Glomerular endothelial cell (primary cell): ENCODE measurements around the gene NTRK2. TPM values are rescaled to one million over a fixed set of nuclear protein-coding genes. Genes with fewer than 3 reads are reported as not detected.

Experiments
- DNase-seq: peaks from one replicate; pipeline ENCODE4 v3.0.0-alpha.2; 2011; ENCODE audit warnings: low read depth, low spot score; ENCODE audit errors: extremely low read depth
- total RNA-seq: library from RNA; depleted of rRNA; stranded (reverse); fragments of >200 nt; gene quantifications from 2 replicates; pipeline ENCODE4 v1.2.3, GENCODE V29; 2015

Gene NTRK2
- total RNA-seq, 1 donor from 2014 or later = 0.35 TPM

DNA sequence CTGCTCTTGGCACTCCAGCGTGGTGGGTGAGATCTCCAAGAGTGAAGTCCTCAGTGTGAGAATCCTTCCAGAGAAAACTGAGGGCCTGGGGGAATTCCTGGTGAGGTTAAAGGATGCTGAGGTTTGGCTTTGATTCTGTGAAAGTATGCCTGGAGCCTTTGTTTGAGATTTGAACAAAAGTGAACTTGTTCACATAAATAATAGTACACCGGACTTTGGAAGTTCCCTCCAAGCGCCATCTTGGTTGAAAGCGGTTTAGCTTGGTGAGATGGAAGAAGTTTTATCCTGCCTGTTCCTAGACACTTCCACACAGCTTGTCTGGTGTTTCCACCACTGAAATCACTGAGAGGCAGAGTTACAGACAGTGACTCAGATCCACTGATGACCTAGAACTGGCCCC is 286.4 kb downstream of the NTRK2 start:
- DNase-seq = no peak

DNA sequence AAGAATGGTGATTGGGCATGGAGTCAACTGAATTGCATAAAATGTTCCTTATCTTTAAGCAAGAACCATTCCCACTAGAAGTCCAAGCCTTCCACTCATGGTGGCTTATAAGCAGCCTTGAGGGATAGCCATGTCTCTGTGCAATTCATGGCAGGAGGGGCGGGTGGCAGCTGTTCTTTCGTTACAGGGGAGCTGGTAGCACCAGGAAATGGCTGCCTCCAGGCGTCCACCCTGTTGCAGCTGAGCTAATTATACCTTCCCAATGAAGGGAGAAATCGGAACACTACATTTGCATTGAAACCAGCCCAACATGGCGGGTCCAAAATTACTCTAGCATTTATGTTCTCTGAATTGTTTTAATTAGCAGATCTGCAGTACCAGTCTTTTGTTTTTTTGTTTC is 289.8 kb downstream of the NTRK2 start:
- DNase-seq = no peak

DNA sequence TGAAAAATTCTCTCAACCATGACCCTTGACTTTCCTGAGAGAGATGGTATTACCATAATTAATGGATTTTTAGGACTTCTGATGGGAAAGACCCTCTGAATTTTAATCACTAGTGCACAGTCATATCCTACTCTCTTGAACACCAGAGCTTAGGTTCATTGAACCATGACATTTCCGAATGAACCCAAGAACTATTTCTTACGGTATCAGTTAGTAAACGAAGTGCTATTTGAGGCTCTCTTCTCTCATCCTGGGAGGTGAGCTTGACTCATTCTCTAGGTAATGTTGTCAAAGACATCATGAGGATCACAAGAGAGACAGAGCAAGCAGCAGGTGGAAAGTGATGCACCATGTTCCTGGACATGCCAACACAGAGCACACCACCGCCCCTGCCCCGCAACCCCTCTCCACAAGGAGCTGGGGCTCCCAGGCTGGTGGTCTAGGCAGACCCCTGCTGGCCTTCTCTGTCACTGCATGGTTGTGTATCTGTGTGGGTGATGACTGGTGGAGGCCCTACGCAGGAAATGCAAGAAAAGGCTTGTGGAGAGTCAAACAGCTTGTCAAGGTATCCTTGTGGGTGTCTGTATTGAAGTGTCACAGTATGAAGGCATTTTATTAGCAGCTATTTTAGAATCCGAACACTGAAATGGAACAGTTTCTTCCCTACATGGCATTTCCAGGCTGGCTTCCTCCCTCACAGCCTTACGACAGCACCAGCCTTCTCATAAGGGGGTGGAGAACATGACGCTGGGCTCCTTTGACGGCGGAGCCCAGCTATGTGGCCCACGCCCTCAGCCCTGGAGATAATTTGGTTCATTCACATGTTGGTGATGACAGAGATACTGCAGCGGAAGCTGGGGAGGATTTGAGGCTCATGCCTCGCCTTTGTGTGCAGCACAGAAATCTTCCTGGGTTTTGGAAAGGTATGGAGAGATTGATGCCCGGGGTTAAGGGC is 297.6 kb downstream of the NTRK2 start:
- DNase-seq = no peak

DNA sequence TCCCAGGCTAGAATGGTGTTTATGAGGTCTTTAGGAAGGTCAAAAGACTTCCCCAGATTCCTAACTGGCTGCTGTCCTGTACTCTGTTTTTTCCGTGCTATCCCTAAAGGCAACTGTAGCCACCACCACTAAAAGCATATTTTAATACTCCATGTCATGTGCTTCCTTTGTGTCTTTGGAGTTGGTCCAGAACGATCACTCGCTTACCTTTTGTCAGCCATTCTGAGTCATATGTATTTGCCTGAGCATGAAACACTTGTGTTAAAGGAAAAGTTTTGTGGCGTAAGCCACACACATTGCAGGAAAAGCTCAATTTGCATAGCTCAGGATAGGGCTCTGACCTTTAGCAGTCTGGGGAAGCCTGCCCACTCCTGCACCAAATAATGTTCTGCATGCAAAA is 299.6 kb downstream of the NTRK2 start:
- DNase-seq = no peak

DNA sequence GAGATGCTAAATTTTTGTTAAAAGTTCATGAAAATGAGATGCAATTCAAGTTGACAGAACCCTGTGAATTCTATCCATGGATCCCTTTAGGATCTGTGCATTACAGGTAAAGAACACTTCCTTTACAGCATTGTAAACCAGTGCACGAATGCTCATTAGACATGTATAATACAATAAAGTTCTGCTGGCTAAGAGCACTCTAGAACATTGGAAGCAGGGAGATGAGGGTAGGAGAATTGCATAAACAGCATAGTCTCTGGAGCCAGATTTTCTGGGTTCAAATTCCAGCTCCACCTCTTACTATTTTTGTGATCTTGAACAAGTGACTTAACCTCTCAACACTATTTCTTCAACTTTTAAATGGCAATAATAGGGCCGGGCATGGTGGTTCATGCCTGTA is 300.2 kb downstream of the NTRK2 start:
- no peak for DNase-seq

DNA sequence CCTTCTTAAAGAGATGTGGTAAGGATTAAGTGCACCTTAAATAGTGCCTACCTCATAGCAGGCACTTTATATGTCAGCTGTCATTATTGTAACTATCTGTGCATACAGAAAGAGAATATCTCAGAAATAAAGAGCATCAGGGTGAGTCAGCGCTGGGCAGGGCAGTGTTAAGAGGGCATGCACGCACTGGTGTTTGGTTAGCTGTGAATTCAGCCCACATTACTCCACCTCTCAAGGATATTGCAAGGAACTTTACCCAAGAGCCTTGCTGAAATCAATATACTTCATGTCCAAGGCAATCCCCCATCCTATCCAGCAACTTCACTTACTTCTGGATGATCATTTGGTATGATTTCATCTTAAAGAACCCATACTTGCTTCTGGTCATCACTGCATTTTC is 300.9 kb downstream of the NTRK2 start:
- DNase-seq = no peak

DNA sequence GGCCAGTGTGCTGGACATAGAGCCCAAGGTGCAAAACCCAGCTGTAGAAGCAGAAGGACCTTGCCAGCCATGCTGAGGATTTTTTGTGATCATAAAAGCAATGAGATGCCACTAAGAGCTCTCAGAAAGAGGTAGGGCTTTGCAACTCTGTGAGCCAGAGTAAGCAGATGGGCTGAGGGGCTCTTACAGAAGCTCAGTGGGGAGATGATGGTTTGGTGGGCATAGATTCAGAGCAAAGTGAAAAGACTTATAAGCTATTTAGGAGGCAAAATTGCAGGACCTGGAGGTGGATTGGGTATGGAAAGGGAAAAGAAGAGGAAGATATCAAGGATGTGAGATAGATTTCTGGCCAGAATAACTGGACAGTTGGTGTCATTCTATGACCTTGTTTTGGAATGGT is 302.0 kb downstream of the NTRK2 start:
- no peak for DNase-seq

DNA sequence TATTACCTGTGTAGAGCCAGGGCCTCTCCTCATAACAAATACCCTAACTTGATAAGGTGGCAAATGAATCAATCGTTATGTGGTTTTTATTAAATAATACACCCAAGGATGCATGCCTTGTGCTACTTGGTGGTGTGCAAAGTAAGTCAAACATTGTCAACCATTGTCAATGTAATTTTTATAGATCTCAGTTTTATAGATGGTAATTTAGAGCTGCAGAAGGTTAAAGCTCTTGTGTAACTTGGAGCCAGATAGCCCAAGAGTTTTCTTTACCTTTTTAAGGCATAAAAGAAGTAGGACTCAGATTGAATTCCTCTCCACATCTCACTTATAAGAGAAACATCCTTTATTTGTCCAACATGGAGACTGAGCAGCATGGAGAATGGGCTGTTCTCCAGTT is 304.7 kb downstream of the NTRK2 start:
- no peak for DNase-seq

DNA sequence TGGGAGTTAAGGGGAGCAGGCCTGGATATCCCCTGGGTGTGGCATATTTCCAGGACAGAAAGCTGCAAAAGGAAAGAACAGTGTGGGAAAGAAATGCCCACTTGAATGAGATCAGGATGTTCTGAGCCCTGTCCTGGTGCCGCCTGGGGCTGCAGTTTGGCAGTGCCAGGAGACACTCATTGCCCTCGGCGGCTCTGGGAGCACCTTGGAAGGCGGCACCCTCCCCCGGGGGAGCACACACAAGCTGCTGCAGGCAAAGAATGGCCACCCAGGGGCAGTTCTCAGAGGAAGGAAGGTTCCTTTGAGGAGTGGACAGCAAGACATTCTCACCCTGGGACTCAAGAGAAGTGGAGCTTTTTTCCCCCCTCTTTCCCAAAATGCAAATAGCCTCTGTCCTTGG is 305.3 kb downstream of the NTRK2 start:
- DNase-seq = no peak

DNA sequence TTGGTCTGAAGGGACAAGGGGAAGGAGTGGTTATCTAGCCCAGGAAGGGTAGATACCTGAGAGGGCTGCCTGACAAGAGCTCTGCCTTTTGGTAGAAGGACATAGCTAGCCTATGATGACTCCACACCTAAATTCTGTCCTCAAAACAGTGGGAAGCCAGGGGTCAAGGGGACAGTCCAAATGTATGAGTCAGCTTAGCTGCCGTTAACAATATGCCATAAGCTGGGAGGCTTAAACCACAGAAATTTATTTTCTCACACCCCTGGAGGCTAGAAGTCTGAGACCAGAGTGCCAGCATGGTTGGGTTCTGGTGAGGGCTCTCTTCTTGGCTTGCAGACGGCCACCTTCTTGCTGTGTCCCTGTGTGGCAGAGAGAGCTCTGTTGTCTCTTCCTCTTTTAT is 306.4 kb downstream of the NTRK2 start:
- DNase-seq = no peak

DNA sequence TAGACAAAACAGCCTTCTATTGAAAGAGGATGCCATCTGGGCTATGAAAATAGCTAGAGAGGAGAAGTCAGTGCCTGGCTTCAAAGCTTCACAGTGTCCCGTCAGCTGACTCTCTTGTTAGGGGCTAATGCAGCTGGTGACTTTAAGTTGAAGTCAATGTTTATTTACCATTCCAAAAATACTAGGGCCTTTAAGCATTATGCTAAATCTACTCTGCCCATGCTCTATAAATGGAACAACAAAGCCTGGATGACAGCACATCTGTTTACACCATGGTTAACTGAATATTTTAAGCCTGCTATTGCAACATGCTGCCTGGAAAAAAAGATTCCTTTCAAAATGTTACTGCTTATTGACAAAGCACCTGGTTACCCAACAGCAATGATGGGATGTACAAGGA is 309.1 kb downstream of the NTRK2 start:
- no peak for DNase-seq

DNA sequence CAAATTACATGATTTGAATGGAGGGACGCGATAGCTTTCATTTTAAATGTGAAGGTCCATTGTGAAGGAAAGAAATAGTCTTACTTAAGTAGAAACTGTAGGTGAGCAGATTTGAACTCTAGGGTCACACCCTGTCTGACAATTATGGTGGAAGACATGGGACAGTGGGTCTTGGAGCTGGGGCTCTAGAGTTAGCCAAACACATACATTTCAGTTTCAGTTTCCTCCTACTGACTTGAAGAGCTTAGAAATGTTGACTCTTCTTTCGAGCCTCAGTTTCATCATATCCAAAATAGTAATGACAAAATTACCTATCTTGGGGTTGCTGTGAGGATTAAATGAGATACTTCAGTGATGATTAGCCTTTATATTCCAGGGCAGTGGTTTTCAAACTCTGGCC is 314.2 kb downstream of the NTRK2 start:
- DNase-seq = no peak

DNA sequence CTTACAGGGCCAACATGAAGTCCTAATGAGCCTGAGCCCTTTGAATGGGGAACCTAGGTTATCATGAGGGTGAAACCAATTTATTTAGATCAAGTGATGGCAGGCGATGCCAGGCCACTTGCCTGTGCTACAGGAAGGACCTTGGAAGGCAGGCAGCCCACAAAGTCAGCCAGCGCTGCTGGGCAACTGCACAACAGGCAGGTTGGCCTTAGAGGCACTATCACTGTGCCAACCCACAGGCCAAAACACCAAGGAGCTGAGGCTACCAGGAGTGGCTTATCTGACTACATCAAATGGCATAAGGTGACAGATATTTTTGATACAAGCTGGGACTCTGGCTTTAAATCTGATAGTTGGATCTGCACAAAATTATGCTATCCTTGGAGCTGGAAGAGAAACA is 319.1 kb downstream of the NTRK2 start:
- no peak for DNase-seq

DNA sequence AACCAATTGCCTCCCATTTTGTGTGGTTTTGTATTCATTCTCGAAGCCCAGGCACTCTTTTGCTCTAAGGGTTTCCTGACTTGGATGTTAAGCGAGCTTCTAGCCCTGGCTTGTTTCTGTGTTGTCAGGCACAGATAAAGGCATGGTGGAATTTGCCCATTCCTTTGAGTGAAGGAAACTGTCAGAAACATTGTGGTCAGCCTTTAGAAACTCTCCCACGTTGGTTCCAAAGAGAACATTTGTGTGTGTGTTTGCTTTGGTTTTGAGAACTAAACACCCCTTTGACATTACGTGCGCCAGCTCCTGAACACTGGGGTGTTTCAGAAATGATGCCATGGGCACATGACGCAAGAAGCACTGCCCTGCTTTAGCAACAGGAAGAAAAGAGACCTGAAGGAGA is 320.9 kb downstream of the NTRK2 start:
- no peak for DNase-seq

DNA sequence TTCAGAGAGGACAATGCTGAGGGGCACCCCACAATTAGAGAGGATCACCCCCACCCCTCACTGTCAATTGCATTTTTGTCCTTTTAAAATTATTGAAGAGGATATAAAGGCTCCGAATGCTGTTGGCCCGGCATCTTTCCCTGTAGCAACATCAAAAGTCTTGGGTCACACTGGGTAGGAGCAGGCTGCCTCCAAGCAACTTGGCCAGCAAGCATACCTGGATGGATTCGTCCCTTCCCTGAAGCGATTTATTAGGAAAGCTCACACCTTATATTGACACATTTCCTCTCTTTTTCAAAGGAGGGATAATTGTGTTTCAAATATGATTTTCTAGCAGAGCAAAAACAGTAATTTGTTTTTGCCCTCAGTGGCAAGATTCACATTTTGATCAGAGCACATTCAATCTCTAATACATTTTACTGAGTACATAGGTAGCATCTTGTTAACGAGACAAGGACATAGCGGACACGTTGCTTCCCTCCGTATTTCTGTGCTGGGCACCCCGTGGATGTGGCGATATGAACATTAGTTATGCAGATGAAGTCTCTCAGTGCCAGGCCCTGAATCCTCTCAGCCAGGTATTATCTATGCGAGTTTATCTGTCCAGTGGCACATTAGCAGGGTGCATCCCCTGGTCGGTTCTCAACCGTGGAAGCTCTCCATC is 321.5 kb downstream of the NTRK2 start:
- no peak for DNase-seq

DNA sequence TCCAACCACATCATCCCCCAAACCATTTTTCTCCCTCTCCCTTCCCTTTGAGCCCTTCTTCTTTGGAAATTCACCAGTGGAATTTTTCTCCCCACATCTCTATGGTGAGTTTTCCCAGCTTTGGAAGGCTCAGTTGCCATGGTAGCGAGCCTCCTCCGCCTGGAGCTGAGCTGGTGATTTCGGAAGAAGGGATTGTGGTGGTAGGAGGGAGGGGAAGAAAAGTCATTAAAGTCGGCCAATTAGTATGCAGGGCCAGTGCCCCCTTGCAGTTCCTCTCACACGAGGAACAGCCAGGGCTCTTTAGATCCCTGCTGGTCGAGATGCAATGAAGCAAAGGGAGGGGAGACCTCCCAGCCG is 322.0 kb downstream of the NTRK2 start:
- DNase-seq = no peak

DNA sequence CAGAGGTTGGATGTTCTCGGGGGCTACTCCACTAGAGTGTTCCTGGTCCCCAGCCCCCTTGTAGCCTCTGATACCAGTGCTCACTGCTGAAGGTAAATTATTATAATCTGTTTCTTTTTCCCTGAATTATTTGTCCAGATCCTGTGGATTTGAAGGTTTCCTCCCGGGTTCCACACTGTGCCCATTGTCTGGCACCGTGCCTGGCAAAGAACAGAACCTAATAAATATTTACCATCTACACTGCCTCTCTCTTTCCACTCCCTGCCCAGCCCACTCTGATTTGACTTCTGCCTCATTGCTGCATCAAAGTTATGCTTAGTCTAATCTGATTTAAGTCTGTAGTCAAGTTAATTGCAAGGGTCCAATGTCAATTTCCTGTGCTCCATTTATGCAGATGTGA is 322.9 kb downstream of the NTRK2 start:
- no peak for DNase-seq

DNA sequence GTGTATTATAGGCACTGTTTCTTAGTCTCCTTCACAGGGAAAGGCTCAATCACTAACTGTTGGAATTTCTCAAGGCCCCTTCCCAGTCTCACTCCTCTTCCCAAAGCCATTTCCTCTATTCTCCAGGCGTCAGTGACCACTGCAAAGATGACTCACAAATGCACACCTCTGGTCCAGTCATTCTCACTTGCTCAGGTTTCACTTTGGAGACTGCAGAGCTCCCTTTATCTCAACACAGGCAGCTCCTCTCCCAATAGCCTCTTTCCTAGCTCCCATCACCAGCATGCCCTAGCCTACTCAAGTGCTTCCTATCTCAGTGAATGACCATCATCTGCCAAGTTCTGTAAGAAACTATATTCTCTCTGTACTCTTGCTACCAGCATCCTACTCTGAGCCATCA is 323.6 kb downstream of the NTRK2 start:
- no peak for DNase-seq

DNA sequence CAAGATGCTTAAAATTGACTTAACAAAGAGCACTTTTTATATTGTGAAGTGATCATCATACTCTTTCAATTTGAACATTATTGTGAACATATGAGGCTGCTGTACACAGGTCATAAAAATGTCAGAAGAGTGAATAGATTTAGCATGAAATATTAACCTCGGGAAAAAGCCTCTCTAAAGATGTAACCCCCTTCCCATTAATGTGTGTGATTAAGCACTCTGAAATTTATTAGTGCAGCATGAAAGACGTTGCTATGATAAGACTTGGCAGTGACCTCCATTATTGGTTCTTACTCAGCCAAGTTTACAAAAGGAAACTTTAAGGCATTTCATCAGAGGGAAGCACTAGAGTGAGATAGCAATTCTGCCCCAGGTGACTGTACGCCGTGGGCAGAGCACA is 326.5 kb downstream of the NTRK2 start:
- DNase-seq = no peak

DNA sequence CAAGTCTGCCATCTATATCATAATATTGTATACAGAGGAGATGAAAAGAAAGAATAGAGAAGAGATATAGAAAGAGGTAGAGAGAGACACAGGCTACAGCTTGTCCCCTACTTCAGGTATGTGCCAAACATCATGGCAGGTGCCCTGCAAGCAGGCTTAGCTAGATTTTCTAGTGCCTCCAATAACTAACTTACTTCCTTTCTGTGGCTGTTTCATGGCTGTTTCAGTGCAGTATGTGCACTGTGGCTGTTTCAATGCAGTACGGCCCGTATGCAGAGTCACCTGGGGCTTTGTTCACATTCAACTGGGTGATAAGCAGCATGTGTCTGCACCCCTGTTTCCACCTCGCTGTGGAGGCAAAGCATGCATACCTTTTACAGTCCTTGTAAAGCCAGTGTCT is 327.2 kb downstream of the NTRK2 start:
- no peak for DNase-seq

DNA sequence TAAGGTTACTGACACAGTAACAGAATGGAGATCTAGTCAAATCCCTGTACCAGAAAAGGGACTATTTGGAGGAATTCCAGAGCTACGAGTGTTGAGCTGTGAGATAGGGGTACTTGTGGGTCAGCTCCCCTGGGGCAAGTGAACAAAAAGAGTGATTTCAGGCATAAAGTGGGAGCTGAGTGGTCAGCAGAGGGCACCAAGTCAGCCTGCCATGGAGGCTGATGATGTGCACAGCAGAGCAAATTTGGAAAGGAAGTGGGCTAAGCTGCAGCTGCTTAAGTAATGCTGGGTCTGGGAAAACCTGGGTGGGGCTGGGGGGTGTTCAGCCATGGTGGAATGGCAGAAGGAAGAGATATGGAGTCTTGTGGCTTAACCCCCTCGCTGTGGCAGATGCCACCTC is 327.9 kb downstream of the NTRK2 start:
- DNase-seq = no peak

DNA sequence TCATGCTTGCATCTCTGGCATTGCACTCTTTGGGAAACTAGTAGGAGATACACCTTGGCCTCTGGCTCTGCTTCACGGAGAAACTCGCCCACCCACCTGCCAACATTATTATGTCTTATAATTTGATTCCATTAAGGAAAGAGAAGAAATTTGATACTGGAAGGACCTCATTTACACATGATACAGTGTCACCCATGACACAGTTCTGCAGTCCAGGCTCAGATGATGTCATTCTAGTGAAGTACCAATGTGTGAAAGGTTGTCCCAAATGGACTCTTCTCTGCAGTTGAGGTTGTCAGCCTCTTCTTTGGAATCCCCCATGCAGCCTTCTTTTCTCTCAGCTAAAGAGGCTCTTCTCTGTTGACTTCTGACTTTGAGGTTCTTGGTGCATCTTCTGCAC is 329.1 kb downstream of the NTRK2 start:
- no peak for DNase-seq
